NCI-H526 (cell line): Measurements from ENCODE around the gene DUSP16.
"Not testable (repeated sequence)": the region's sequence is repeated elsewhere in the genome, so short reads cannot be mapped to it uniquely, and the experiment has no call there.

Experiments
- DNase-seq, 2 experiments: peaks; one replicate each; lab custom pipeline; 2025; lab: John Stamatoyannopoulos, UW

DUSP16 gene

GRCh38 chr12:12520273-12520672, 42.4 kb downstream of the DUSP16 start:
- DNase-seq = no peak

- DNase-seq = no peak
Observed at GRCh38 chr12:12519354-12519998, 43.2 kb downstream of the DUSP16 start.

- no peak for DNase-seq
Observed at GRCh38 chr12:12518919-12519318, 43.7 kb downstream of the DUSP16 start.

GRCh38 chr12:12518464-12518845, 44.2 kb downstream of the DUSP16 start:
- DNase-seq = no peak

GRCh38 chr12:12513416-12514006, 49.2 kb downstream of the DUSP16 start:
- DNase-seq = no peak

- DNase-seq = no peak
Observed at GRCh38 chr12:12511895-12512711, 50.6 kb downstream of the DUSP16 start.

GRCh38 chr12:12511021-12511783, 51.5 kb downstream of the DUSP16 start:
- no peak for DNase-seq

- DNase-seq = peak in 1 of 2 experiments; percentile 6
Observed at GRCh38 chr12:12510551-12510950, 52.1 kb downstream of the DUSP16 start.

GRCh38 chr12:12510141-12510540, 52.5 kb downstream of the DUSP16 start:
- no peak for DNase-seq

GRCh38 chr12:12508612-12509011, 54.1 kb downstream of the DUSP16 start:
- DNase-seq = no peak

- peak; percentile 20 to 24 for DNase-seq
Observed at GRCh38 chr12:12507121-12507520, 55.5 kb downstream of the DUSP16 start.

GRCh38 chr12:12506496-12506890, 56.2 kb downstream of the DUSP16 start:
- no peak for DNase-seq

GRCh38 chr12:12505544-12506495, 56.8 kb downstream of the DUSP16 start:
- peak; percentile 17 to 50 for DNase-seq

GRCh38 chr12:12503384-12504078, 59.1 kb downstream of the DUSP16 start:
- no peak for DNase-seq

- DNase-seq = no peak
Observed at GRCh38 chr12:12502815-12503151, 59.9 kb downstream of the DUSP16 start.

- not testable (repeated sequence) for DNase-seq
Observed at GRCh38 chr12:12502130-12502814, 60.4 kb downstream of the DUSP16 start.

GRCh38 chr12:12501121-12501520, 61.5 kb downstream of the DUSP16 start:
- no peak for DNase-seq

- DNase-seq = no peak
Observed at GRCh38 chr12:12499909-12500604, 62.6 kb downstream of the DUSP16 start.

- DNase-seq = no peak
Observed at GRCh38 chr12:12498210-12498609, 64.5 kb downstream of the DUSP16 start.
